CD14-positive monocyte (primary cell): Measurements from ENCODE around the gene WARS2. TPM values are rescaled to one million over a fixed set of nuclear protein-coding genes. Genes with fewer than 3 reads are reported as not detected.

Source experiments
- DNase-seq, 3 donors: peaks; one replicate each; pipeline ENCODE4 v3.0.0-alpha.2; 2011 to 2022
- H2AFZ ChIP-seq: 2 replicates; pipeline ENCODE4 v1.6.0; 2012; ENCODE audit warnings: mild to moderate bottlenecking, low read depth, low read length, inconsistent platforms; ENCODE audit not compliant: insufficient read depth, poor library complexity, severe bottlenecking
- H3K27ac ChIP-seq, 2 donors: 1 replicate in 1 of 2; 2 replicates in 1 of 2; pipeline ENCODE4 v1.5.1; 2012 to 2013; ENCODE audit warnings: low read length in 2 of 2, control low read depth in 1 of 2, inconsistent platforms in 1 of 2, low read depth in 1 of 2, mild to moderate bottlenecking in 1 of 2
- H3K27me3 ChIP-seq, 2 donors: one replicate each; pipeline versions ENCODE4 v1.6.0 to v1.6.1; 2011 to 2013; ENCODE audit warnings: low read length in 2 of 2; ENCODE audit not compliant: control insufficient read depth in 2 of 2, insufficient read depth in 2 of 2
- H3K36me3 ChIP-seq, 2 donors: replicated peaks in 1 of 2; 1 replicate in 1 of 2; 2 replicates in 1 of 2; pipeline versions ENCODE4 v1.5.1 to v1.6.1; 2012 to 2013; ENCODE audit warnings: low read length in 2 of 2, control low read depth in 1 of 2, inconsistent platforms in 1 of 2, mild to moderate bottlenecking in 1 of 2; ENCODE audit not compliant: insufficient read depth in 2 of 2, control insufficient read depth in 1 of 2
- H3K4me1 ChIP-seq, 2 donors: 1 replicate in 1 of 2; 2 replicates in 1 of 2; pipeline versions ENCODE4 v1.5.1 to v1.6.1; 2012 to 2013; ENCODE audit warnings: low read length in 2 of 2, control low read depth in 1 of 2, inconsistent platforms in 1 of 2, mild to moderate bottlenecking in 1 of 2, moderate library complexity in 1 of 2; ENCODE audit not compliant: insufficient read depth in 2 of 2, control insufficient read depth in 1 of 2
- H3K4me2 ChIP-seq: replicated peaks from 2 replicates; pipeline ENCODE3; 2012; ENCODE audit warnings: low read length, moderate library complexity, mild to moderate bottlenecking; ENCODE audit not compliant: poor library complexity, severe bottlenecking; ENCODE audit errors: extremely low read depth
- H3K4me3 ChIP-seq, 3 experiments: fragments of 200-600 bp in 1 of 3; sonication (generic) in 1 of 3; replicated peaks in 1 of 3; 1 replicate in 2 of 3; 2 replicates in 1 of 3; pipeline ENCODE4 v1.5.1; 2011 to 2013; ENCODE audit warnings: low read length in 3 of 3, mild to moderate bottlenecking in 3 of 3, control low read depth in 2 of 3, low read depth in 2 of 3, inconsistent platforms in 1 of 3, moderate library complexity in 1 of 3
- H3K79me2 ChIP-seq: 2 replicates; pipeline ENCODE4 v1.6.0; 2012; ENCODE audit warnings: mild to moderate bottlenecking, control low read depth, inconsistent platforms, low read length, moderate library complexity; ENCODE audit not compliant: insufficient read depth
- H3K9ac ChIP-seq: 2 replicates; pipeline ENCODE4 v1.6.0; 2017; ENCODE audit warnings: low read length, mild to moderate bottlenecking; ENCODE audit not compliant: insufficient read depth, poor library complexity, severe bottlenecking
- H3K9me3 ChIP-seq, 2 donors: replicated peaks in 1 of 2; 1 replicate in 1 of 2; 2 replicates in 1 of 2; pipeline versions ENCODE4 v1.5.1 to v1.6.1; 2012 to 2013; ENCODE audit warnings: low read length in 2 of 2, control low read depth in 1 of 2; ENCODE audit not compliant: control insufficient read depth in 1 of 2, insufficient read depth in 1 of 2
- H4K20me1 ChIP-seq: 2 replicates; pipeline ENCODE4 v1.6.0; 2012; ENCODE audit warnings: mild to moderate bottlenecking, low read length, control low read depth, moderate library complexity; ENCODE audit not compliant: insufficient read depth
- H3K27ac Mint-ChIP-seq, 7 donors: one replicate each; pipeline ENCODE4 v1.8.0; 2020; ENCODE audit warnings: mild to moderate bottlenecking in 7 of 7, mixed read lengths in 7 of 7, moderate library complexity in 6 of 7, inconsistent platforms in 2 of 7
- H3K27me3 Mint-ChIP-seq, 3 donors: one replicate each; pipeline ENCODE4 v1.8.0; 2021 to 2022; ENCODE audit warnings: low read depth in 3 of 3, mild to moderate bottlenecking in 3 of 3, mixed read lengths in 3 of 3, moderate library complexity in 3 of 3, inconsistent platforms in 1 of 3
- H3K36me3 Mint-ChIP-seq, 2 donors: one replicate each; pipeline ENCODE4 v1.8.0; 2020; ENCODE audit warnings: mixed read lengths in 2 of 2, inconsistent platforms in 1 of 2, mild to moderate bottlenecking in 1 of 2
- H3K4me1 Mint-ChIP-seq: one replicate; pipeline ENCODE4 v1.8.0; 2020; ENCODE audit warnings: mild to moderate bottlenecking, mixed read lengths
- H3K4me3 Mint-ChIP-seq, 2 donors: one replicate each; pipeline ENCODE4 v1.8.0; 2020; ENCODE audit warnings: mild to moderate bottlenecking in 2 of 2, mixed read lengths in 2 of 2, moderate library complexity in 1 of 2
- H3K9me3 Mint-ChIP-seq, 7 donors: one replicate each; pipeline ENCODE4 v1.8.0; 2020 to 2022; ENCODE audit warnings: mixed read lengths in 7 of 7, mild to moderate bottlenecking in 6 of 7, moderate library complexity in 6 of 7, inconsistent platforms in 2 of 7
- CTCF ChIP-seq: fragments of 200-600 bp; IDR thresholded peaks from one replicate; pipeline ENCODE4 v1.8.0; 2022; ENCODE audit warnings: antibody characterized with exemption, mild to moderate bottlenecking
- WGBS: methylation state at CpG from one replicate; pipeline ENCODE4 v1.1.5; 2013; ENCODE audit warnings: missing lambda C conversion rate; ENCODE audit not compliant: insufficient coverage; 5-methylcytosine and 5-hydroxymethylcytosine counted together
- intact Hi-C, 2 donors: fragments of 100-400 bp; cut with micrococcal nuclease; formaldehyde crosslinking; loops; one replicate each; pipeline versions ENCODE4 v1.15.0 to v1.15.1; 2023
- polyA plus RNA-seq, 3 donors: library from polyadenylated mRNA; depleted of rRNA in 1 of 3; unstranded in 2 of 3; stranded (reverse) in 1 of 3; fragments of 300-500 nt in 2 of 3; fragments of >200 nt in 1 of 3; fragmentation: Illumina TruSeq in 2 of 3; gene quantifications; 1 replicate in 2 of 3; 2 replicates in 1 of 3; pipeline ENCODE4 v1.2.3, GENCODE V29; 2012 to 2021

The WARS2 gene
- polyA plus RNA-seq, 3 donors, result 4.6 to 5.1 (median 4.7) TPM

- peaks cover 3 to 16% (median 9%) of the 10 kb centered on the region in 7 donors for H3K9me3 Mint-ChIP-seq
Observed at GRCh38 chr1:119084798-119085197, 55.7 kb downstream of the WARS2 start.

GRCh38 chr1:119083980-119084379, 56.5 kb downstream of the WARS2 start:
- TF ChIP-seq CTCF, result no peak
- H3K27me3 Mint-ChIP-seq, result no peaks in the 10 kb centered on the region
- no peak overlapping the region for H3K4me2 ChIP-seq
- H3K9me3 Mint-ChIP-seq, result peaks cover 2 to 14% (median 7%) of the 10 kb centered on the region in 7 donors
- no peak overlapping the region for H2AFZ ChIP-seq
- no peaks in the 10 kb centered on the region for H3K36me3 Mint-ChIP-seq
- peaks cover 0 to 11% of the 10 kb centered on the region in 2 donors for H3K9me3 ChIP-seq
- H3K27ac ChIP-seq, result no peak overlapping the region
- H3K27ac Mint-ChIP-seq, result no peak overlapping the region
- H3K79me2 ChIP-seq, result no peaks in the 10 kb centered on the region
- no peaks in the 10 kb centered on the region for H3K27me3 ChIP-seq
- no CpG with 5 or more reads among the region's 6 CpGs for WGBS
- intact Hi-C loops, result no loop called here
- DNase-seq, result no peak
- peaks cover 3% of the 10 kb centered on the region for H3K4me1 Mint-ChIP-seq
- no peaks in the 10 kb centered on the region for H3K4me1 ChIP-seq
- H3K4me3 ChIP-seq, result no peak overlapping the region
- H3K9ac ChIP-seq, result no peak overlapping the region
- H3K36me3 ChIP-seq, result no peaks in the 10 kb centered on the region
- no peak overlapping the region for H3K4me3 Mint-ChIP-seq
- H4K20me1 ChIP-seq, result no peaks in the 10 kb centered on the region

More at GRCh38 chr1:119084798-119085197, 55.7 kb downstream of the WARS2 start:
- Histone ChIP-seq H3K4me3 (no peak overlapping the region), H3K27ac (no peak overlapping the region), H3K79me2 (no peaks in the 10 kb centered on the region), H3K9me3 (peaks cover 0 to 12% of the 10 kb centered on the region in 2 donors), H3K4me1 (no peaks in the 10 kb centered on the region), H3K9ac (no peak overlapping the region), H3K36me3 (no peaks in the 10 kb centered on the region), H3K27me3 (no peaks in the 10 kb centered on the region), H4K20me1 (no peaks in the 10 kb centered on the region), H3K4me2 (no peak overlapping the region), H2AFZ (no peak overlapping the region)
- Mint-ChIP-seq H3K4me1 (peaks cover 3% of the 10 kb centered on the region), H3K27ac (no peak overlapping the region), H3K27me3 (no peaks in the 10 kb centered on the region), H3K36me3 (no peaks in the 10 kb centered on the region), H3K4me3 (no peak overlapping the region)
- no peak for DNase-seq
- WGBS, result 97% methylated on average over 8 of the region's 10 CpGs
- intact Hi-C loops, result no loop called here
- no peak for TF ChIP-seq CTCF
